Coronary artery (tissue), 2 donors: ENCODE measurements around the gene HBB.

Experiments used
- DNase-seq: peaks from one replicate; pipeline ENCODE4 v3.0.0-alpha.2; 2017; ENCODE audit warnings: low spot score
- H3K27ac ChIP-seq, 2 donors: fragments of 200-600 bp; sonication (generic); one replicate each; pipeline ENCODE4 v1.5.1; 2016 to 2019
- H3K4me3 ChIP-seq: fragments of 200-600 bp; sonication (generic); 2 replicates; pipeline ENCODE4 v1.5.1; 2016; ENCODE audit warnings: mild to moderate bottlenecking, moderate library complexity
- CTCF ChIP-seq: fragments of 200-600 bp; sonication (generic); IDR thresholded peaks from one replicate; pipeline ENCODE4 v1.5.1; 2019; ENCODE audit warnings: antibody characterized with exemption

Gene HBB

GRCh38 chr11:5232176-5232575 is 5.3 kb upstream of the HBB start:
- DNase-seq, result no peak
- Histone ChIP-seq H3K27ac (no peak overlapping the region), H3K4me3 (no peak overlapping the region)
- no peak for TF ChIP-seq CTCF

GRCh38 chr11:5231111-5231510 is 4.2 kb upstream of the HBB start:
- TF ChIP-seq CTCF, result no peak
- no peak overlapping the region for H3K27ac ChIP-seq
- no peak overlapping the region for H3K4me3 ChIP-seq
- DNase-seq, result no peak

GRCh38 chr11:5230266-5230665 is 3.4 kb upstream of the HBB start:
- DNase-seq, result no peak

GRCh38 chr11:5229796-5230195 is 2.9 kb upstream of the HBB start:
- Histone ChIP-seq H3K27ac (no peak overlapping the region), H3K4me3 (no peak overlapping the region)
- TF ChIP-seq CTCF, result no peak
- no peak for DNase-seq

More at GRCh38 chr11:5230266-5230665, 3.4 kb upstream of the HBB start:
- Histone ChIP-seq H3K4me3 (no peak overlapping the region), H3K27ac (no peak overlapping the region)
- TF ChIP-seq CTCF, result no peak

GRCh38 chr11:5229356-5229755 is 2.5 kb upstream of the HBB start:
- H3K27ac ChIP-seq, result no peak overlapping the region
- TF ChIP-seq CTCF, result no peak
- DNase-seq, result no peak

GRCh38 chr11:5228124-5228523 is 1.3 kb upstream of the HBB start:
- TF ChIP-seq CTCF, result no peak
- Histone ChIP-seq H3K27ac (no peak overlapping the region), H3K4me3 (no peak overlapping the region)
- DNase-seq, result no peak

More at GRCh38 chr11:5229356-5229755, 2.5 kb upstream of the HBB start:
- H3K4me3 ChIP-seq, result no peak overlapping the region

GRCh38 chr11:5227681-5228080 is 810 bp upstream of the HBB start:
- H3K4me3 ChIP-seq, result no peak overlapping the region
- no peak for TF ChIP-seq CTCF
- H3K27ac ChIP-seq, result no peak overlapping the region

More at GRCh38 chr11:5227681-5228080, 810 bp upstream of the HBB start:
- no peak for DNase-seq
